ENCODE measurements around the gene CYP21A2. TPM values are rescaled to one million over a fixed set of nuclear protein-coding genes. Genes with fewer than 3 reads are reported as not detected.
"Not testable (repeated sequence)": the region's sequence is repeated elsewhere in the genome, so short reads cannot be mapped to it uniquely, and the experiment has no call there.

CYP21A2 gene
- total RNA-seq: under 1 TPM in 1 of 2 donors, not detected in 1; 0.35 TPM
- polyA plus RNA-seq (2013, experiment 1 of 2): 0.21 TPM
- not detected for polyA plus RNA-seq (2013, experiment 2 of 2)
- long read RNA-seq, experiment 1: 0 reads
- long read RNA-seq, experiment 2: 0 reads
- long read RNA-seq, experiment 3: 0 reads
- long read RNA-seq, experiment 4: 0 reads

GRCh38 chr6:32037598-32038524 lies at the start of gene CYP21A2:
CYP21A2 (plus strand) TSS chr6:32038415; CDS start chr6:32038423, 8 bp downstream.
- not testable (repeated sequence) for H3K27me3 Mint-ChIP-seq (ENCODE audit: insufficient read depth); H3K9me3 ChIP-seq (ENCODE audit: control insufficient read depth, low read length)

GRCh38 chr6:31989363-31989762 lies 48.9 kb upstream of the CYP21A2 start:
- H3K36me3 Mint-ChIP-seq (ENCODE audit: low read depth); H3K27ac Mint-ChIP-seq: not testable (repeated sequence)
- no CpG with 5 or more reads among the region's 10 CpGs for WGBS, 2 experiments (ENCODE audit: insufficient coverage in 1 of 2, insufficient read length in 1 of 2)

More at GRCh38 chr6:32037598-32038524, at the start of gene CYP21A2:
- H3K27me3 ChIP-seq (ENCODE audit: control insufficient read depth, insufficient read depth, low read length, poor library complexity, severe bottlenecking); H3K36me3 ChIP-seq (ENCODE audit: control insufficient read depth, insufficient read depth, low read length); H3K27ac ChIP-seq (ENCODE audit: low read depth, low read length); H3K27ac Mint-ChIP-seq; DNase-seq; H3K4me3 ChIP-seq (ENCODE audit: low read length); H3K36me3 Mint-ChIP-seq (ENCODE audit: low read depth); H3K9me3 Mint-ChIP-seq; H3K4me1 ChIP-seq (ENCODE audit: control insufficient read depth, insufficient read depth, low read length); H3K4me3 Mint-ChIP-seq; H3K9ac ChIP-seq (ENCODE audit: extremely low read depth, low read length, poor library complexity, severe bottlenecking); H3K4me1 Mint-ChIP-seq: not testable (repeated sequence)
- WGBS, 2 experiments (ENCODE audit: insufficient coverage in 1 of 2, insufficient read length in 1 of 2): 88 to 91% methylated on average over 2 to 12 of the region's 19 CpGs

GRCh38 chr6:31994421-31994820 lies 43.8 kb upstream of the CYP21A2 start:
- H3K27ac ChIP-seq (ENCODE audit: low read depth, low read length); H3K36me3 ChIP-seq (ENCODE audit: control insufficient read depth, insufficient read depth, low read length); H3K36me3 Mint-ChIP-seq (ENCODE audit: low read depth); H3K4me3 Mint-ChIP-seq; H3K9ac ChIP-seq (ENCODE audit: extremely low read depth, low read length, poor library complexity, severe bottlenecking); H3K9me3 ChIP-seq (ENCODE audit: control insufficient read depth, low read length); H3K4me1 Mint-ChIP-seq; H3K27me3 Mint-ChIP-seq (ENCODE audit: insufficient read depth); H3K9me3 Mint-ChIP-seq; H3K4me1 ChIP-seq (ENCODE audit: control insufficient read depth, insufficient read depth, low read length); DNase-seq; H3K27ac Mint-ChIP-seq; H3K4me3 ChIP-seq (ENCODE audit: low read length); H3K27me3 ChIP-seq (ENCODE audit: control insufficient read depth, insufficient read depth, low read length, poor library complexity, severe bottlenecking): not testable (repeated sequence)
- WGBS, 2 experiments (ENCODE audit: insufficient coverage in 1 of 2, insufficient read length in 1 of 2): no CpG with 5 or more reads among the region's 14 CpGs

More at GRCh38 chr6:31989363-31989762, 48.9 kb upstream of the CYP21A2 start:
- H3K9ac ChIP-seq (ENCODE audit: extremely low read depth, low read length, poor library complexity, severe bottlenecking); H3K27me3 ChIP-seq (ENCODE audit: control insufficient read depth, insufficient read depth, low read length, poor library complexity, severe bottlenecking); H3K4me1 ChIP-seq (ENCODE audit: control insufficient read depth, insufficient read depth, low read length); DNase-seq; H3K36me3 ChIP-seq (ENCODE audit: control insufficient read depth, insufficient read depth, low read length); H3K4me1 Mint-ChIP-seq; H3K9me3 ChIP-seq (ENCODE audit: control insufficient read depth, low read length); H3K4me3 Mint-ChIP-seq; H3K9me3 Mint-ChIP-seq; H3K27me3 Mint-ChIP-seq (ENCODE audit: insufficient read depth); H3K27ac ChIP-seq (ENCODE audit: low read depth, low read length); H3K4me3 ChIP-seq (ENCODE audit: low read length): not testable (repeated sequence)

GRCh38 chr6:31996385-31996784 lies 41.8 kb upstream of the CYP21A2 start:
- H3K4me3 Mint-ChIP-seq; H3K9me3 ChIP-seq (ENCODE audit: control insufficient read depth, low read length); H3K9ac ChIP-seq (ENCODE audit: extremely low read depth, low read length, poor library complexity, severe bottlenecking); DNase-seq; H3K36me3 ChIP-seq (ENCODE audit: control insufficient read depth, insufficient read depth, low read length); H3K36me3 Mint-ChIP-seq (ENCODE audit: low read depth); H3K4me1 ChIP-seq (ENCODE audit: control insufficient read depth, insufficient read depth, low read length); H3K27me3 ChIP-seq (ENCODE audit: control insufficient read depth, insufficient read depth, low read length, poor library complexity, severe bottlenecking); H3K27ac Mint-ChIP-seq; H3K4me3 ChIP-seq (ENCODE audit: low read length); H3K27ac ChIP-seq (ENCODE audit: low read depth, low read length); H3K27me3 Mint-ChIP-seq (ENCODE audit: insufficient read depth); H3K4me1 Mint-ChIP-seq; H3K9me3 Mint-ChIP-seq: not testable (repeated sequence)
- WGBS, 2 experiments (ENCODE audit: insufficient coverage in 1 of 2, insufficient read length in 1 of 2): 92 to 100% methylated on average over 2 to 6 of the region's 6 CpGs

- not testable (repeated sequence) for H3K4me3 Mint-ChIP-seq; H3K4me1 Mint-ChIP-seq; H3K4me1 ChIP-seq (ENCODE audit: control insufficient read depth, insufficient read depth, low read length); H3K9me3 ChIP-seq (ENCODE audit: control insufficient read depth, low read length); H3K27ac ChIP-seq (ENCODE audit: low read depth, low read length); H3K36me3 Mint-ChIP-seq (ENCODE audit: low read depth); H3K27me3 ChIP-seq (ENCODE audit: control insufficient read depth, insufficient read depth, low read length, poor library complexity, severe bottlenecking); H3K9me3 Mint-ChIP-seq; H3K27ac Mint-ChIP-seq; H3K36me3 ChIP-seq (ENCODE audit: control insufficient read depth, insufficient read depth, low read length); H3K27me3 Mint-ChIP-seq (ENCODE audit: insufficient read depth); DNase-seq; H3K4me3 ChIP-seq (ENCODE audit: low read length); H3K9ac ChIP-seq (ENCODE audit: extremely low read depth, low read length, poor library complexity, severe bottlenecking)
- WGBS, 2 experiments (ENCODE audit: insufficient coverage in 1 of 2, insufficient read length in 1 of 2): no CpG with 5 or more reads among the region's 15 CpGs
These were observed 35.5 kb upstream of the CYP21A2 start for GRCh38 chr6:32002546-32003268.

GRCh38 chr6:32003301-32003700 lies 34.9 kb upstream of the CYP21A2 start:
- no CpG with 5 or more reads among the region's 7 CpGs for WGBS, 2 experiments (ENCODE audit: insufficient coverage in 1 of 2, insufficient read length in 1 of 2)
- H3K4me3 Mint-ChIP-seq; H3K9me3 ChIP-seq (ENCODE audit: control insufficient read depth, low read length); H3K4me3 ChIP-seq (ENCODE audit: low read length); H3K9ac ChIP-seq (ENCODE audit: extremely low read depth, low read length, poor library complexity, severe bottlenecking); H3K36me3 ChIP-seq (ENCODE audit: control insufficient read depth, insufficient read depth, low read length); H3K27ac ChIP-seq (ENCODE audit: low read depth, low read length); H3K9me3 Mint-ChIP-seq; H3K27me3 ChIP-seq (ENCODE audit: control insufficient read depth, insufficient read depth, low read length, poor library complexity, severe bottlenecking); H3K27me3 Mint-ChIP-seq (ENCODE audit: insufficient read depth); H3K4me1 ChIP-seq (ENCODE audit: control insufficient read depth, insufficient read depth, low read length); H3K36me3 Mint-ChIP-seq (ENCODE audit: low read depth); DNase-seq; H3K27ac Mint-ChIP-seq; H3K4me1 Mint-ChIP-seq: not testable (repeated sequence)

All from endodermal cell (in vitro differentiated cells).